Trophoblast cell (in vitro differentiated cells and primary cell): Measurements from ENCODE around the gene SLC46A3. TPM values are rescaled to one million over a fixed set of nuclear protein-coding genes. Genes with fewer than 3 reads are reported as not detected.

Experiments used
- DNase-seq, 2 donors: peaks; one replicate each; pipeline ENCODE4 v3.0.0-alpha.2; 2016
- H2AFZ ChIP-seq: 2 replicates; pipeline ENCODE4 v1.6.1; 2013; ENCODE audit warnings: low read length, moderate library complexity, mild to moderate bottlenecking; ENCODE audit not compliant: insufficient read depth, poor library complexity
- H2AK5ac ChIP-seq: 2 replicates; pipeline ENCODE4 v1.6.1; 2013; ENCODE audit warnings: mild to moderate bottlenecking, low read length
- H2BK120ac ChIP-seq: 2 replicates; pipeline ENCODE4 v1.6.1; 2013; ENCODE audit warnings: low read length, mild to moderate bottlenecking, moderate library complexity; ENCODE audit not compliant: insufficient read depth, poor library complexity
- H2BK12ac ChIP-seq: 2 replicates; pipeline ENCODE4 v1.6.1; 2013; ENCODE audit warnings: mild to moderate bottlenecking, low read length, moderate library complexity
- H2BK5ac ChIP-seq: 2 replicates; pipeline ENCODE4 v1.6.1; 2013; ENCODE audit warnings: low read length, low read depth, moderate library complexity, mild to moderate bottlenecking; ENCODE audit not compliant: poor library complexity
- H3K14ac ChIP-seq: 2 replicates; pipeline ENCODE4 v1.6.1; 2013; ENCODE audit warnings: mild to moderate bottlenecking, low read length
- H3K18ac ChIP-seq: 2 replicates; pipeline ENCODE4 v1.6.1; 2013; ENCODE audit warnings: mild to moderate bottlenecking, low read length
- H3K23ac ChIP-seq: 2 replicates; pipeline ENCODE4 v1.6.1; 2013; ENCODE audit warnings: low read length
- H3K27ac ChIP-seq: 2 replicates; pipeline ENCODE4 v1.5.1; 2013; ENCODE audit warnings: low read depth, mild to moderate bottlenecking, inconsistent platforms, low read length, moderate library complexity
- H3K27me3 ChIP-seq: 2 replicates; pipeline ENCODE4 v1.6.1; 2013; ENCODE audit warnings: inconsistent platforms, mild to moderate bottlenecking, low read length, moderate library complexity; ENCODE audit not compliant: insufficient read depth
- H3K36me3 ChIP-seq, 2 experiments: 1 replicate in 1 of 2; 2 replicates in 1 of 2; pipeline ENCODE4 v1.6.1; 2013; ENCODE audit warnings: low read length in 2 of 2, mild to moderate bottlenecking in 2 of 2, moderate library complexity in 1 of 2; ENCODE audit not compliant: insufficient read depth in 2 of 2, control insufficient read depth in 1 of 2
- H3K4ac ChIP-seq: 2 replicates; pipeline ENCODE4 v1.6.1; 2013; ENCODE audit warnings: low read depth, mild to moderate bottlenecking, low read length, moderate library complexity
- H3K4me1 ChIP-seq, 2 experiments: 1 replicate in 1 of 2; 2 replicates in 1 of 2; pipeline ENCODE4 v1.6.1; 2013; ENCODE audit warnings: low read length in 2 of 2, mild to moderate bottlenecking in 2 of 2, moderate library complexity in 1 of 2; ENCODE audit not compliant: insufficient read depth in 2 of 2, control insufficient read depth in 1 of 2
- H3K4me2 ChIP-seq: 2 replicates; pipeline ENCODE4 v1.6.1; 2013; ENCODE audit warnings: inconsistent platforms, mild to moderate bottlenecking, low read length, moderate library complexity
- H3K4me3 ChIP-seq: 2 replicates; pipeline ENCODE4 v1.5.1; 2013; ENCODE audit warnings: mild to moderate bottlenecking, low read depth, low read length, inconsistent platforms
- H3K79me1 ChIP-seq: one replicate; pipeline ENCODE4 v1.6.1; 2013; ENCODE audit warnings: low read length
- H3K79me2 ChIP-seq: 2 replicates; pipeline ENCODE4 v1.6.1; 2013; ENCODE audit warnings: low read length, mild to moderate bottlenecking; ENCODE audit not compliant: control insufficient read depth, insufficient read depth, poor library complexity
- H3K9ac ChIP-seq: 2 replicates; pipeline ENCODE4 v1.6.1; 2013; ENCODE audit warnings: mild to moderate bottlenecking, low read length
- H3K9me3 ChIP-seq: 2 replicates; pipeline ENCODE4 v1.6.1; 2013; ENCODE audit warnings: low read depth, mild to moderate bottlenecking, control low read depth, inconsistent platforms, low read length; ENCODE audit not compliant: insufficient read depth
- H4K12ac ChIP-seq: 2 replicates; pipeline ENCODE4 v1.6.1; 2013; ENCODE audit warnings: low read depth, mild to moderate bottlenecking, low read length, moderate library complexity
- H4K8ac ChIP-seq: 2 replicates; pipeline ENCODE4 v1.6.1; 2013; ENCODE audit warnings: low read depth, mild to moderate bottlenecking, low read length, moderate library complexity
- H4K91ac ChIP-seq: one replicate; pipeline ENCODE4 v1.6.1; 2013; ENCODE audit warnings: low read depth, mild to moderate bottlenecking, low read length, moderate library complexity
- WGBS: extraction: QIAGEN DNeasy Blood & Tissue Kit; methylation state at CpG from one replicate; pipeline ENCODE4 v1.1.7; 2013; ENCODE audit warnings: missing lambda C conversion rate; ENCODE audit not compliant: insufficient read length, insufficient coverage; ENCODE audit errors: extremely low coverage; 5-methylcytosine and 5-hydroxymethylcytosine counted together
- polyA plus RNA-seq: library from polyadenylated mRNA; stranded (reverse); fragments of 200-250 nt; gene quantifications from 2 replicates; pipeline ENCODE4 v1.2.3, GENCODE V29; 2013

SLC46A3 gene
- 1.4 and 1.5 TPM in 2 replicates for polyA plus RNA-seq

- peak within 1 kb of the TSS; percentile 72 for H3K4me3 ChIP-seq
- peaks cover 4 to 11% of the 10 kb centered on the region in 2 experiments for H3K4me1 ChIP-seq
- peak within 1 kb of the TSS; percentile 3 for H3K18ac ChIP-seq
- peak within 1 kb of the TSS; percentile 43 for H3K14ac ChIP-seq
- no peak within 1 kb of the TSS for H2BK12ac ChIP-seq
- H4K8ac ChIP-seq: peak within 1 kb of the TSS; percentile 78
- H3K27me3 ChIP-seq: no peaks in the 10 kb centered on the region
- peaks cover 3% of the 10 kb centered on the region for H3K79me1 ChIP-seq
- H3K4me2 ChIP-seq: peak within 1 kb of the TSS; percentile 95
- DNase-seq: peak; percentile 98 to 99
- no peaks in the 10 kb centered on the region for H3K9me3 ChIP-seq
- peak within 1 kb of the TSS; percentile 11 for H2BK5ac ChIP-seq
- peak within 1 kb of the TSS; percentile 48 for H2BK120ac ChIP-seq
- peak within 1 kb of the TSS; percentile 38 for H4K12ac ChIP-seq
- H3K23ac ChIP-seq: no peak within 1 kb of the TSS
- peak within 1 kb of the TSS; percentile 72 for H2AFZ ChIP-seq
- H3K9ac ChIP-seq: peak within 1 kb of the TSS; percentile 46
- no peaks in the 10 kb centered on the region for H3K36me3 ChIP-seq
- WGBS: no CpG with 5 or more reads among the region's 78 CpGs
- H4K91ac ChIP-seq: peak within 1 kb of the TSS; percentile 29
- no peak within 1 kb of the TSS for H3K27ac ChIP-seq
- H2AK5ac ChIP-seq: no peak within 1 kb of the TSS
- H3K4ac ChIP-seq: no peak within 1 kb of the TSS
- H3K79me2 ChIP-seq: no peaks in the 10 kb centered on the region
Observed at GRCh38 chr13:28718543-28719226, at the start of gene SLC46A3. Gene SLC46A3 (minus strand): TSS chr13:28718970. CDS start chr13:28717998, 972 bp downstream.

- no peak overlapping the region for H3K4ac ChIP-seq
- no peak overlapping the region for H3K14ac ChIP-seq
- no peak overlapping the region for H3K4me2 ChIP-seq
- no peak overlapping the region for H4K12ac ChIP-seq
- no peak overlapping the region for H4K8ac ChIP-seq
- no peak overlapping the region for H2BK120ac ChIP-seq
- no peak overlapping the region for H4K91ac ChIP-seq
- no peak overlapping the region for H2AFZ ChIP-seq
- H3K27ac ChIP-seq: no peak overlapping the region
- H3K9ac ChIP-seq: no peak overlapping the region
- peaks cover 2% of the 10 kb centered on the region for H3K9me3 ChIP-seq
- no peaks in the 10 kb centered on the region for H3K27me3 ChIP-seq
- H3K79me1 ChIP-seq: no peaks in the 10 kb centered on the region
- no peaks in the 10 kb centered on the region for H3K79me2 ChIP-seq
- no peaks in the 10 kb centered on the region for H3K4me1 ChIP-seq
- DNase-seq: no peak
- H2BK5ac ChIP-seq: no peak overlapping the region
- no peak overlapping the region for H3K4me3 ChIP-seq
- WGBS: no CpG with 5 or more reads among the region's 4 CpGs
- H2AK5ac ChIP-seq: no peak overlapping the region
- H2BK12ac ChIP-seq: no peak overlapping the region
- no peak overlapping the region for H3K23ac ChIP-seq
- no peak overlapping the region for H3K18ac ChIP-seq
- H3K36me3 ChIP-seq: no peaks in the 10 kb centered on the region
Observed at GRCh38 chr13:28763887-28764286, 45.1 kb upstream of the SLC46A3 start.

GRCh38 chr13:28761586-28761985, 42.8 kb upstream of the SLC46A3 start:
- Histone ChIP-seq H3K4me1 (no peaks in the 10 kb centered on the region), H3K27ac (no peak overlapping the region), H3K14ac (no peak overlapping the region), H3K79me1 (no peaks in the 10 kb centered on the region), H4K91ac (no peak overlapping the region), H4K8ac (no peak overlapping the region), H3K27me3 (no peaks in the 10 kb centered on the region), H2BK120ac (no peak overlapping the region), H3K36me3 (no peaks in the 10 kb centered on the region), H2AFZ (no peak overlapping the region), H2BK12ac (no peak overlapping the region), H3K18ac (no peak overlapping the region), H3K9ac (no peak overlapping the region), H2BK5ac (no peak overlapping the region), H3K9me3 (peaks cover 2% of the 10 kb centered on the region), H4K12ac (no peak overlapping the region), H3K79me2 (no peaks in the 10 kb centered on the region), H3K4me2 (no peak overlapping the region), H3K23ac (no peak overlapping the region), H3K4ac (no peak overlapping the region), H3K4me3 (no peak overlapping the region), H2AK5ac (no peak overlapping the region)
- WGBS: no CpG with 5 or more reads among the region's 4 CpGs
- peak; percentile 78 to 91 for DNase-seq

DNA sequence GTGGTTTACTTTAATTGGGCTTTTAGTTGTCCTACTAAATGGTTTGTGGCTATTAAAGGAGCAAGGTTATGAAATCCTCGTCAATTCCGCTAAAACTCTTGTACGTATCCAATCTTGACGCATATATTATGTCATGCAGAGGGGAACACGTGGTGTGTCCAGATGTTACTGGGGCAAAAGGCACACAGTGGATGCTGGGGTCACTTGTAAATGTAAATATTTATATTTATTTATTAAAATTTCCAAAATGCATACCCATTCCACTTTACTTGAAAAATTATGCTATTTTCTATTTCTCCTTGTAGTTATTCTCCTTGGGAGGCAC, 36.7 kb upstream of the SLC46A3 start:
- no peak overlapping the region for H2AK5ac ChIP-seq
- H2AFZ ChIP-seq: no peak overlapping the region
- peaks cover 17 to 25% of the 10 kb centered on the region in 2 experiments for H3K4me1 ChIP-seq
- H4K91ac ChIP-seq: no peak overlapping the region
- H3K9ac ChIP-seq: no peak overlapping the region
- peaks cover 27% of the 10 kb centered on the region for H3K79me1 ChIP-seq
- no CpG with 5 or more reads among the region's 5 CpGs for WGBS
- H2BK120ac ChIP-seq: no peak overlapping the region
- no peaks in the 10 kb centered on the region for H3K27me3 ChIP-seq
- no peak overlapping the region for H3K27ac ChIP-seq
- H3K4me3 ChIP-seq: no peak overlapping the region
- no peak overlapping the region for H3K18ac ChIP-seq
- no peak overlapping the region for H3K4me2 ChIP-seq
- H3K36me3 ChIP-seq: no peaks in the 10 kb centered on the region
- no peak overlapping the region for H4K8ac ChIP-seq
- peaks cover 8% of the 10 kb centered on the region for H3K79me2 ChIP-seq
- peaks cover 2% of the 10 kb centered on the region for H3K9me3 ChIP-seq
- no peak overlapping the region for H2BK5ac ChIP-seq
- no peak overlapping the region for H3K14ac ChIP-seq
- H3K23ac ChIP-seq: no peak overlapping the region
- DNase-seq: no peak
- no peak overlapping the region for H3K4ac ChIP-seq
- H4K12ac ChIP-seq: no peak overlapping the region
- no peak overlapping the region for H2BK12ac ChIP-seq
